Measurements from ENCODE around the gene FAM81A. TPM values are rescaled to one million over a fixed set of nuclear protein-coding genes. Genes with fewer than 3 reads are reported as not detected.

The FAM81A gene
- total RNA-seq, 1 donor from 2014 or later = 0.34 TPM

DNA sequence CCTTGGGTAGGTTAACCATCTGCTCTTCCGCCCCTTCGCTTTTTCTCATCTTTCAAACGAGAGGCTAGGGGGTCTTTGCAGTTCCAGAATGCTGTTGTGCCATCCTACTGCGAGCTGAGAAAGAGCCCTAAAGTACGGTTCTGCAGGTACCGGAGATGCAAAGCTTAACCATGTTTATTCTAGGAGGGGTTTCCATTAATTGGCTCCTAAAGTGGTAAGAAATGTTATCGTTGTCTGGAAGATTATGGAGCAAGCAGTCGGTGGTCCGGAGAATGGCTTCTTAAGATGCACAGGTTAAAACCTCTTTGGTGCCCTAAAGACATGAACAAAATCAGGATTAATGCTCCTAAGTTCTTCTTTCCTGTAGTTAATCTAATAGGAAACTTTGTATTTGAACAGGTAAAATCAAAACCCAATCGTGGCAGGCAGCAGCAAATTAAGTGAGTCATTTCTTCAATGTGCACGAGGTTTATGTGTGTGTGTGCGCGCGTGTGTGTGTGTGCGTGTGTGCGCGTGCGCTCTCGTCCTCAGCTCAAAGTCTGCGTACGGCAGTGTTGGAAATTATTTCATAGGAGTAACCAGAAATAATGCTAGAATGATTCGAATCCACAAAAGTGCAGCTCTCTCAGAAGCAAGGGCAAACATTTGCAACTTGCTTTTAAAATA, 772 bp downstream of the FAM81A start:
- H3K36me3 Mint-ChIP-seq (ENCODE audit: insufficient read depth) = no peaks in the 10 kb centered on the region
- TF ChIP-seq, protein P1, sequence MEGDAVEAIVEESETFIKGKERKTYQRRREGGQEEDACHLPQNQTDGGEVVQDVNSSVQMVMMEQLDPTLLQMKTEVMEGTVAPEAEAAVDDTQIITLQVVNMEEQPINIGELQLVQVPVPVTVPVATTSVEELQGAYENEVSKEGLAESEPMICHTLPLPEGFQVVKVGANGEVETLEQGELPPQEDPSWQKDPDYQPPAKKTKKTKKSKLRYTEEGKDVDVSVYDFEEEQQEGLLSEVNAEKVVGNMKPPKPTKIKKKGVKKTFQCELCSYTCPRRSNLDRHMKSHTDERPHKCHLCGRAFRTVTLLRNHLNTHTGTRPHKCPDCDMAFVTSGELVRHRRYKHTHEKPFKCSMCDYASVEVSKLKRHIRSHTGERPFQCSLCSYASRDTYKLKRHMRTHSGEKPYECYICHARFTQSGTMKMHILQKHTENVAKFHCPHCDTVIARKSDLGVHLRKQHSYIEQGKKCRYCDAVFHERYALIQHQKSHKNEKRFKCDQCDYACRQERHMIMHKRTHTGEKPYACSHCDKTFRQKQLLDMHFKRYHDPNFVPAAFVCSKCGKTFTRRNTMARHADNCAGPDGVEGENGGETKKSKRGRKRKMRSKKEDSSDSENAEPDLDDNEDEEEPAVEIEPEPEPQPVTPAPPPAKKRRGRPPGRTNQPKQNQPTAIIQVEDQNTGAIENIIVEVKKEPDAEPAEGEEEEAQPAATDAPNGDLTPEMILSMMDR (IDR thresholded peaks at IDR 0.05; ENCODE audit: unreplicated experiment) = no peak
- no peaks in the 10 kb centered on the region for H3K9me3 Mint-ChIP-seq (ENCODE audit: low read depth)
- no peak for DNase-seq (ENCODE audit: low spot score, unreplicated experiment)
- H3K27ac Mint-ChIP-seq = no peak overlapping the region
- H3K4me3 Mint-ChIP-seq (ENCODE audit: low read depth) = peak overlapping the region; percentile 71
- H3K4me1 Mint-ChIP-seq (ENCODE audit: low read depth) = peaks cover 10% of the 10 kb centered on the region
- peaks cover 79% of the 10 kb centered on the region for H3K27me3 Mint-ChIP-seq

DNA sequence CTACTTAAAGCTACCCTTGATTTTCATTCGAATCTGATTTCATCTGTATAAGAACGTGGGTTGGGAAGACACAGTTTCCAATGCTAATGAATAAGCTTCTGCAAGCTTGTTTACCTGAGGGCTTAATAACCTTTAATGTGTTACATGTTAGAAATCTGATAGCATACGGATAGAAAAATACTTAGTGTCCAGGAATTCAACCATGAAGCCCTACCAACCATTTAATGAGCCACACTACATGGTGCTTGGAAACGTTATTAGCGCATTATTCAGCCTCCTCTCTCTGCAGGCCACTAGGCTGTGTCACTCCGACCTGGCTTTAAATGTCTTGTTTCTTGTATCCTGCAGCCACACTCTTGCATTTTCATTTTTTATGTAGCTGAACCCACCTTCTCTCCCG, 1.6 kb downstream of the FAM81A start:
- no peak overlapping the region for H3K27ac Mint-ChIP-seq
- peaks cover 10% of the 10 kb centered on the region for H3K4me1 Mint-ChIP-seq (ENCODE audit: low read depth)
- H3K4me3 Mint-ChIP-seq (ENCODE audit: low read depth) = no peak overlapping the region
- no peaks in the 10 kb centered on the region for H3K36me3 Mint-ChIP-seq (ENCODE audit: insufficient read depth)
- peaks cover 79% of the 10 kb centered on the region for H3K27me3 Mint-ChIP-seq
- no peaks in the 10 kb centered on the region for H3K9me3 Mint-ChIP-seq (ENCODE audit: low read depth)
- TF ChIP-seq, protein P1 (IDR thresholded peaks at IDR 0.05; ENCODE audit: unreplicated experiment) = no peak
- no peak for DNase-seq (ENCODE audit: low spot score, unreplicated experiment)

GRCh38 chr15:59443341-59444072, 5.5 kb downstream of the FAM81A start:
- peaks cover under 1% of the 10 kb centered on the region for H3K4me1 Mint-ChIP-seq (ENCODE audit: low read depth)
- no peak for DNase-seq (ENCODE audit: low spot score, unreplicated experiment)
- H3K27me3 Mint-ChIP-seq = peaks cover 49% of the 10 kb centered on the region
- TF ChIP-seq, protein P1 (IDR thresholded peaks at IDR 0.05; ENCODE audit: unreplicated experiment) = no peak
- H3K9me3 Mint-ChIP-seq (ENCODE audit: low read depth) = no peaks in the 10 kb centered on the region
- H3K27ac Mint-ChIP-seq = no peak overlapping the region
- no peaks in the 10 kb centered on the region for H3K36me3 Mint-ChIP-seq (ENCODE audit: insufficient read depth)
- H3K4me3 Mint-ChIP-seq (ENCODE audit: low read depth) = no peak overlapping the region

DNA sequence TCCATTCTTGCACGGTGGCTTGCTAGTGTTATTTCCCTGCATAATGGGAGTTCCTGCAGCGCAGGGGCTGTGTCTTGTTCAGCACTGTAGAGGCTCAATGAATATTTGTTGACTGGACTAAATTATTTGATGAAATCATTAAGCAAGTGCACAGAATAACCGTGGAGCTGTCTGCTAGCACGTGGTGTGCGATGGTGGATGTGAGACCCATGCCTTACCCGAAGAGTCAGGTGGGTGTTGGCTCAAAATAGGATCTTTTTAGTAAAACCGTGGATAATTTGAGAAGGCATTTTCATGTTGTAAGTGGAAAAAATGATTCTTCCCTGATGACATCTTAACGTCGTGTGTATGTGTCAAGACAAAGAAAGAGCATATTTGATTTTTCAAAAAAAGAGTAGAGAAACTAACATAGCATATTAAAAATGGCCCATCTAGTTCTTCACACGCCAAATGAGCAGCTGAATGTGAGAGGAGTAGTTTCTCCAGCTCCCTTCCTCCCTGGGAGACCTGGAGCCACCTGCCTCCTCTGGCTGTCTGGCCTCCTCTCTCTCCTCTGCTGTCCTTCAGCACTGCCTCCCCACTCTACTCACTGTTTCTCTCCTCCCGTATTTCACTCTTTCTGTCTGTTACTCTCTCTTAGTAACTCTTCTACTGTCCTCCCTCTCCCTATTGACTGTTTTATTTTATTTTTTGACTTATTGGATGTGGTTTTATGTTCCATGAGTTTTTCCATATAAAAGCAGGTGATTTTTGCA, 6.3 kb downstream of the FAM81A start:
- no peaks in the 10 kb centered on the region for H3K9me3 Mint-ChIP-seq (ENCODE audit: low read depth)

More for the DNA sequence above, 6.3 kb downstream of the FAM81A start:
- TF ChIP-seq, protein P1 (IDR thresholded peaks at IDR 0.05; ENCODE audit: unreplicated experiment) = no peak
- H3K4me1 Mint-ChIP-seq (ENCODE audit: low read depth) = no peaks in the 10 kb centered on the region
- H3K4me3 Mint-ChIP-seq (ENCODE audit: low read depth) = no peak overlapping the region
- no peaks in the 10 kb centered on the region for H3K36me3 Mint-ChIP-seq (ENCODE audit: insufficient read depth)
- no peak for DNase-seq (ENCODE audit: low spot score, unreplicated experiment)
- no peak overlapping the region for H3K27ac Mint-ChIP-seq
- peaks cover 41% of the 10 kb centered on the region for H3K27me3 Mint-ChIP-seq

All from progenitor cell of endocrine pancreas (in vitro differentiated cells).